Neural cell (in vitro differentiated cells): Measurements from ENCODE around the gene COL19A1.

Experiments
- CTCF ChIP-seq: fragments of 450-650 bp; IDR thresholded peaks from 2 replicates; pipeline ENCODE4 v1.5.1; 2014; ENCODE audit warnings: antibody characterized with exemption, mild to moderate bottlenecking, moderate library complexity; ENCODE audit not compliant: poor library complexity, severe bottlenecking
- POLR2AphosphoS5 ChIP-seq: IDR thresholded peaks from 2 replicates; pipeline ENCODE4 v1.6.1; 2012
- SMC3 ChIP-seq: fragments of 450-650 bp; conservative IDR thresholded peaks from 2 replicates; pipeline ENCODE4 v1.6.1; 2014; ENCODE audit warnings: antibody characterized with exemption, mild to moderate bottlenecking, moderate library complexity; ENCODE audit not compliant: poor library complexity

- no peak for TF ChIP-seq CTCF
- no peak for TF ChIP-seq SMC3
- TF ChIP-seq POLR2AphosphoS5: no peak
Measured at GRCh38 chr6:70157086-70157485, 290.7 kb downstream of the COL19A1 start.
